SK-N-SH (cell line): ENCODE results near the gene ALPI. TPM values are rescaled to one million over a fixed set of nuclear protein-coding genes. Genes with fewer than 3 reads are reported as not detected.

Experiments used
- CTCF ChIA-PET: fragments of 300-600, 350-600 bp; formaldehyde crosslinking; extraction: SDS; loops from one replicate; lab custom pipeline; 2021; lab: Yijun Ruan, JAX
- POLR2A ChIA-PET: fragments of 350-600 bp; sonication (Branson Sonifier 250); formaldehyde crosslinking; extraction: SDS; loops from one replicate; lab custom pipeline; 2020; ENCODE audit warnings: antibody characterized with exemption, inconsistent platforms; lab: Yijun Ruan, JAX
- DNase-seq: peaks from one replicate; pipeline ENCODE4 v3.0.0; 2012
- H2AFZ ChIP-seq: fragments of 200-600 bp; sonication (generic); 2 replicates; pipeline ENCODE4 v1.8.1; 2016; ENCODE audit warnings: antibody characterized with exemption, mild to moderate bottlenecking, low read depth
- H3F3A ChIP-seq: fragments of 200-600 bp; sonication (generic); replicated peaks from 2 replicates; pipeline ENCODE3; 2016; ENCODE audit warnings: antibody characterized with exemption, mild to moderate bottlenecking; ENCODE audit not compliant: insufficient read depth
- H3K27ac ChIP-seq, 2 experiments: fragments of 200-500 bp in 1 of 2; fragments of 200-600 bp in 1 of 2; sonication (Bioruptor generic) in 1 of 2; sonication (generic), shearing (Covaris generic) in 1 of 2; 2 replicates each; pipeline versions ENCODE4 v1.5.1 to v1.6.1; 2014 to 2016; ENCODE audit warnings: low read depth in 2 of 2, inconsistent platforms in 1 of 2, low read length in 1 of 2, mild to moderate bottlenecking in 1 of 2, mixed read lengths in 1 of 2
- H3K27me3 ChIP-seq: fragments of 200-600 bp; sonication (generic), shearing (Covaris generic); 2 replicates; pipeline ENCODE4 v1.6.1; 2016; ENCODE audit warnings: mixed run types; ENCODE audit not compliant: insufficient read depth
- H3K36me3 ChIP-seq, 2 experiments: fragments of 200-500 bp in 1 of 2; fragments of 200-600 bp in 1 of 2; sonication (Bioruptor generic) in 1 of 2; sonication (generic) in 1 of 2; replicated peaks in 1 of 2; 2 replicates each; pipeline versions ENCODE3 to v1.5.1; 2014 to 2016; ENCODE audit warnings: low read length in 1 of 2, mild to moderate bottlenecking in 1 of 2; ENCODE audit not compliant: insufficient read depth in 2 of 2, control insufficient read depth in 1 of 2
- H3K4me1 ChIP-seq, 2 experiments: fragments of 200-500 bp in 1 of 2; fragments of 200-600 bp in 1 of 2; sonication (Bioruptor generic) in 1 of 2; sonication (generic), shearing (Covaris generic) in 1 of 2; 2 replicates each; pipeline versions ENCODE4 v1.5.1 to v1.6.1; 2014 to 2016; ENCODE audit warnings: low read depth in 1 of 2, low read length in 1 of 2, mixed run types in 1 of 2; ENCODE audit not compliant: insufficient read depth in 2 of 2, control insufficient read depth in 1 of 2
- H3K4me2 ChIP-seq: fragments of 200-600 bp; sonication (generic), shearing (Covaris generic); 2 replicates; pipeline ENCODE4 v1.6.1; 2017; ENCODE audit warnings: mixed run types
- H3K4me3 ChIP-seq, 2 experiments: fragments of 200-500 bp in 1 of 2; fragments of 200-600 bp in 1 of 2; sonication (Bioruptor generic) in 1 of 2; sonication (generic), shearing (Covaris generic) in 1 of 2; 2 replicates each; pipeline versions ENCODE4 v1.5.1 to v1.8.1; 2014 to 2016; ENCODE audit warnings: low read depth in 2 of 2, inconsistent platforms in 1 of 2, low read length in 1 of 2, mild to moderate bottlenecking in 1 of 2, mixed read lengths in 1 of 2, moderate library complexity in 1 of 2
- H3K79me2 ChIP-seq: fragments of 200-600 bp; sonication (generic); 2 replicates; pipeline ENCODE4 v1.8.1; 2017; ENCODE audit warnings: mild to moderate bottlenecking; ENCODE audit not compliant: insufficient read depth
- H3K9ac ChIP-seq: fragments of 200-600 bp; sonication (generic); 2 replicates; pipeline ENCODE4 v1.6.1; 2017; ENCODE audit warnings: mixed run types
- H3K9me2 ChIP-seq: fragments of 200-600 bp; sonication (generic); 2 replicates; pipeline ENCODE4 v1.6.1; 2017; ENCODE audit warnings: mixed run types
- H3K9me3 ChIP-seq: fragments of 200-600 bp; sonication (generic); 2 replicates; pipeline ENCODE4 v1.6.1; 2017; ENCODE audit warnings: mixed run types, mild to moderate bottlenecking, moderate library complexity
- H4K20me1 ChIP-seq: fragments of 200-600 bp; sonication (generic); 2 replicates; pipeline ENCODE4 v1.6.1; 2017; ENCODE audit warnings: mild to moderate bottlenecking, mixed run types; ENCODE audit not compliant: insufficient read depth
- CTCF ChIP-seq: fragments of 200-600 bp; sonication (generic); IDR thresholded peaks from 2 replicates; pipeline ENCODE4 v1.6.1; 2017; ENCODE audit warnings: antibody characterized with exemption, mild to moderate bottlenecking, moderate library complexity
- EZH2phosphoT487 ChIP-seq: fragments of 200-600 bp; sonication (generic); IDR thresholded peaks from 2 replicates; pipeline ENCODE4 v1.6.1; 2017; ENCODE audit warnings: low read depth, mixed run types, mild to moderate bottlenecking, antibody characterized with exemption, moderate library complexity, borderline replicate concordance
- FOXJ3 ChIP-seq: sonication (generic); formaldehyde crosslinking; IDR thresholded peaks from 2 replicates; pipeline ENCODE4 v1.5.1; 2020; ENCODE audit warnings: mild to moderate bottlenecking, missing genetic modification reagents
- IRF3 ChIP-seq: fragments of 150-350 bp; IDR thresholded peaks from 2 replicates; pipeline ENCODE4 v1.6.1; 2016; ENCODE audit warnings: mild to moderate bottlenecking, low read depth, low read length
- MAX ChIP-seq: IDR thresholded peaks from 2 replicates; pipeline ENCODE4 v1.4.0; 2012; ENCODE audit warnings: low read depth
- MXI1 ChIP-seq: IDR thresholded peaks from 2 replicates; pipeline ENCODE4 v1.6.1; 2012; ENCODE audit warnings: mild to moderate bottlenecking, low read depth, low read length, improper control_type of control experiment
- NFIC ChIP-seq: IDR thresholded peaks from 2 replicates; pipeline ENCODE4 v1.4.0; 2012; ENCODE audit warnings: borderline replicate concordance
- NRF1 ChIP-seq: IDR thresholded peaks from 2 replicates; pipeline ENCODE4 v1.6.1; 2012; ENCODE audit warnings: low read depth, mild to moderate bottlenecking, low read length
- RAD21 ChIP-seq: IDR thresholded peaks from 2 replicates; pipeline ENCODE4 v1.6.1; 2012; ENCODE audit warnings: mild to moderate bottlenecking, low read length
- RCOR1 ChIP-seq: fragments of 150-350 bp; IDR thresholded peaks from 2 replicates; pipeline ENCODE4 v1.6.1; 2017; ENCODE audit warnings: antibody characterized with exemption, low read length
- REST ChIP-seq: IDR thresholded peaks from 2 replicates; pipeline ENCODE4 v1.6.1; 2012; ENCODE audit warnings: mild to moderate bottlenecking, low read depth, low read length, moderate library complexity
- SIN3A ChIP-seq: IDR thresholded peaks from 2 replicates; pipeline ENCODE4 v1.6.1; 2012; ENCODE audit warnings: low read depth, mild to moderate bottlenecking, low read length, moderate library complexity, borderline replicate concordance
- SMC3 ChIP-seq: IDR thresholded peaks from 2 replicates; pipeline ENCODE4 v1.6.1; 2012; ENCODE audit warnings: low read depth, low read length, improper control_type of control experiment
- TEAD4 ChIP-seq: IDR thresholded peaks from 2 replicates; pipeline ENCODE4 v1.4.0; 2012; ENCODE audit warnings: mild to moderate bottlenecking, borderline replicate concordance; ENCODE audit not compliant: insufficient read depth
- WGBS: methylation state at CpG from one replicate; pipeline ENCODE4 v1.1.6; 2017; ENCODE audit warnings: low lambda C conversion rate; 5-methylcytosine and 5-hydroxymethylcytosine counted together
- polyA plus RNA-seq, 3 experiments: library from polyadenylated mRNA; depleted of rRNA; stranded (reverse); fragments of >200 nt; gene quantifications; 2 replicates each; pipeline ENCODE4 v1.2.3, GENCODE V29; 2012
- TF ChIP-seq, protein P1 (sequence below): fragments of 150-350 bp; IDR thresholded peaks from 2 replicates; pipeline ENCODE4 v1.6.1; 2017; ENCODE audit warnings: antibody characterized with exemption, low read length, low read depth, borderline replicate concordance

ALPI gene
- polyA plus RNA-seq, 1 of the 3 experiments (the other 2 are of a cell fraction), result not detected

- no peak for TF ChIP-seq EZH2phosphoT487
- TF ChIP-seq SMC3, result no peak
- TF ChIP-seq RCOR1, result no peak
- no peak for TF ChIP-seq MAX
- no peak for TF ChIP-seq CTCF
- TF ChIP-seq SIN3A, result no peak
These were observed 39.2 kb upstream of the ALPI start (continued) for GRCh38 chr2:232416521-232417470.

- Histone ChIP-seq H4K20me1 (no peaks in the 10 kb centered on the region), H3K9ac (no peak overlapping the region), H3K36me3 (no peaks in the 10 kb centered on the region), H3K4me3 (no peak overlapping the region), H3K79me2 (no peaks in the 10 kb centered on the region), H2AFZ (no peak overlapping the region), H3K4me2 (no peak overlapping the region), H3F3A (no peaks in the 10 kb centered on the region), H3K9me2 (no peaks in the 10 kb centered on the region), H3K4me1 (no peaks in the 10 kb centered on the region; a peak in 1 of 4 replicates), H3K27ac (no peak overlapping the region), H3K27me3 (peaks cover 81% of the 10 kb centered on the region), H3K9me3 (no peaks in the 10 kb centered on the region)
- ChIA-PET POLR2A (no interaction called here), CTCF (interaction anchor here (0.6 to 1.1 kb wide), 4 partner anchors 14 to 511 kb away, joined by 3 read pairs; no protein-coding TSS in a partner anchor)
- TF ChIP-seq FOXJ3 (CRISPR knock-in tag), result no peak
- WGBS, result 50% methylated on average over 1 of the region's 5 CpGs
- no peak for DNase-seq
These were observed 38.5 kb upstream of the ALPI start for GRCh38 chr2:232417489-232417888.

DNA sequence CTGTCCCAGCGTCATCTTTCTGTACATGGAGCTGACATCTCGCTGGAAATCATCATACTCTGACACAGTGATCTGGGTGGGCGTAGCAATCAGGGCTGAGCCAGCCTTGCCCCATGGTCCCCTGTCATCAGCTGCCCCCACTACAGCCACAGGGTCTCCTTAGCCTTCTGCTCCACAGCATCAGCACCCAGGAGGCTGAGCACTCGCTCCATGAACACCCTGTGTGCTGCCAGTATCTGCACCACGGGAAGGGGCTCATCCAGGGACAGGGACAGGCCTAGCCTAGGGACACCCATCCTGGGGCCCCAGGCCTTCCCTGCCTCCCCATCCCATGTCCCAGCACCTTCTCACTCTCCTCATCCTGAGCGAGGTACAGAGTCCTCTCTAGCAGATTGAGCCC, 37.9 kb upstream of the ALPI start:
- 40% methylated on average over 4 of the region's 6 CpGs for WGBS
- Histone ChIP-seq H3K9me2 (no peaks in the 10 kb centered on the region), H3K27me3 (peaks cover 76% of the 10 kb centered on the region), H4K20me1 (no peaks in the 10 kb centered on the region), H3K4me2 (no peak overlapping the region), H3K27ac (no peak overlapping the region), H3K9ac (no peak overlapping the region), H3K36me3 (no peaks in the 10 kb centered on the region), H3F3A (no peaks in the 10 kb centered on the region), H3K79me2 (no peaks in the 10 kb centered on the region), H2AFZ (no peak overlapping the region), H3K4me3 (no peak overlapping the region), H3K9me3 (no peaks in the 10 kb centered on the region), H3K4me1 (no peaks in the 10 kb centered on the region; a peak in 1 of 4 replicates)
- ChIA-PET POLR2A (no interaction called here), CTCF (interaction anchor here (0.6 to 1.1 kb wide), 3 partner anchors 27 to 512 kb away, joined by 3 read pairs; no protein-coding TSS in a partner anchor)
- DNase-seq, result peak; percentile 18
- no peak for TF ChIP-seq TEAD4
- TF ChIP-seq, protein P1, sequence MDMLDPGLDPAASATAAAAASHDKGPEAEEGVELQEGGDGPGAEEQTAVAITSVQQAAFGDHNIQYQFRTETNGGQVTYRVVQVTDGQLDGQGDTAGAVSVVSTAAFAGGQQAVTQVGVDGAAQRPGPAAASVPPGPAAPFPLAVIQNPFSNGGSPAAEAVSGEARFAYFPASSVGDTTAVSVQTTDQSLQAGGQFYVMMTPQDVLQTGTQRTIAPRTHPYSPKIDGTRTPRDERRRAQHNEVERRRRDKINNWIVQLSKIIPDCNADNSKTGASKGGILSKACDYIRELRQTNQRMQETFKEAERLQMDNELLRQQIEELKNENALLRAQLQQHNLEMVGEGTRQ, result no peak
- no peak for TF ChIP-seq REST
- TF ChIP-seq SMC3, result no peak
- TF ChIP-seq IRF3, result no peak
- TF ChIP-seq MXI1, result no peak
- no peak for TF ChIP-seq NRF1
- no peak for TF ChIP-seq NFIC
- no peak for TF ChIP-seq RAD21
- TF ChIP-seq FOXJ3 (CRISPR knock-in tag), result no peak
